GM18873 (cell line): Measurements from ENCODE around the gene CFD.
"Not testable (repeated sequence)": the region's sequence is repeated elsewhere in the genome, so short reads cannot be mapped to it uniquely, and the experiment has no call there.

Experiments used
- ATAC-seq: cut with Tn5 transposase; IDR thresholded peaks from one replicate; pipeline ENCODE4 v1.9.1; 2021; ENCODE audit warnings: mild to moderate bottlenecking, moderate library complexity, moderate number of reproducible peaks; ENCODE audit not compliant: unreplicated experiment, low FRiP score

Gene CFD

GRCh38 chr19:869245-870177, 10.0 kb downstream of the CFD start:
- ATAC-seq, result no peak

- ATAC-seq, result no peak
Observed at GRCh38 chr19:870314-870713, 10.8 kb downstream of the CFD start.

- no peak for ATAC-seq
Observed at GRCh38 chr19:870963-871401, 11.5 kb downstream of the CFD start.

GRCh38 chr19:871446-872265, 12.2 kb downstream of the CFD start:
- ATAC-seq, result no peak

- no peak for ATAC-seq
Observed at GRCh38 chr19:872266-872951, 12.9 kb downstream of the CFD start.

GRCh38 chr19:873084-873483, 13.6 kb downstream of the CFD start:
- ATAC-seq, result no peak

- no peak for ATAC-seq
Observed at GRCh38 chr19:873561-874041, 14.1 kb downstream of the CFD start.

GRCh38 chr19:875265-875879, 15.9 kb downstream of the CFD start:
- no peak for ATAC-seq

- no peak for ATAC-seq
Observed at GRCh38 chr19:876089-876488, 16.6 kb downstream of the CFD start.

GRCh38 chr19:876780-877314, 17.4 kb downstream of the CFD start:
- no peak for ATAC-seq

- ATAC-seq, result not testable (repeated sequence)
Observed at GRCh38 chr19:877992-878660, 18.7 kb downstream of the CFD start.

GRCh38 chr19:878751-879561, 19.5 kb downstream of the CFD start:
- not testable (repeated sequence) for ATAC-seq

- no peak for ATAC-seq
Observed at GRCh38 chr19:879711-880438, 20.4 kb downstream of the CFD start.

- no peak for ATAC-seq
Observed at GRCh38 chr19:881385-882071, 22.1 kb downstream of the CFD start.

- ATAC-seq, result no peak
Observed at GRCh38 chr19:882871-883497, 23.5 kb downstream of the CFD start.

GRCh38 chr19:883661-884211, 24.3 kb downstream of the CFD start:
- no peak for ATAC-seq
